Small intestine (tissue), 7 donors: ENCODE data around the gene CACNG4. TPM values are rescaled to one million over a fixed set of nuclear protein-coding genes. Genes with fewer than 3 reads are reported as not detected.

ENCODE experiments used
- DNase-seq, 2 donors: peaks; one replicate each; pipeline versions ENCODE4 v3.0.0 to v3.0.0-alpha.2; 2013
- FAIRE-seq: peaks from 2 replicates; lab custom pipeline; 2012; peaks lifted over from hg19 to GRCh38; lab: Jason Lieb, UNC
- H3K27ac ChIP-seq, 3 donors: one replicate each; pipeline ENCODE4 v1.5.1; 2013; ENCODE audit warnings: low read length in 2 of 3, mild to moderate bottlenecking in 2 of 3, control low read depth in 1 of 3, inconsistent platforms in 1 of 3, low read depth in 1 of 3, moderate library complexity in 1 of 3
- H3K27me3 ChIP-seq, 3 donors: one replicate each; pipeline ENCODE4 v1.6.1; 2013; ENCODE audit warnings: low read length in 3 of 3, inconsistent platforms in 1 of 3; ENCODE audit not compliant: control insufficient read depth in 3 of 3, insufficient read depth in 3 of 3
- H3K36me3 ChIP-seq, 3 donors: one replicate each; pipeline ENCODE4 v1.6.1; 2013; ENCODE audit warnings: low read length in 3 of 3, inconsistent platforms in 1 of 3, low read depth in 1 of 3, mild to moderate bottlenecking in 1 of 3, moderate library complexity in 1 of 3; ENCODE audit not compliant: control insufficient read depth in 3 of 3, insufficient read depth in 2 of 3
- H3K4me1 ChIP-seq, 3 donors: one replicate each; pipeline ENCODE4 v1.6.1; 2013; ENCODE audit warnings: low read length in 2 of 3, inconsistent platforms in 1 of 3, low read depth in 1 of 3, mild to moderate bottlenecking in 1 of 3, moderate library complexity in 1 of 3; ENCODE audit not compliant: control insufficient read depth in 3 of 3, insufficient read depth in 2 of 3
- H3K4me3 ChIP-seq, 3 donors: one replicate each; pipeline ENCODE4 v1.5.1; 2013; ENCODE audit warnings: low read length in 3 of 3, control low read depth in 1 of 3, inconsistent platforms in 1 of 3, low read depth in 1 of 3, mild to moderate bottlenecking in 1 of 3, moderate library complexity in 1 of 3
- H3K9me3 ChIP-seq, 2 donors: one replicate each; pipeline ENCODE4 v1.6.1; 2013; ENCODE audit warnings: low read depth in 1 of 2, low read length in 1 of 2; ENCODE audit not compliant: control insufficient read depth in 2 of 2, insufficient read depth in 1 of 2
- WGBS, 3 donors: extraction: QIAGEN DNeasy Blood & Tissue Kit; methylation state at CpG; one replicate each; pipeline ENCODE4 v1.1.7; 2013; 5-methylcytosine and 5-hydroxymethylcytosine counted together
- polyA plus RNA-seq, 4 donors: library from polyadenylated mRNA; stranded (reverse) in 3 of 4; unstranded in 1 of 4; fragments of 200-250 nt in 3 of 4; fragments of 120-200 nt in 1 of 4; gene quantifications; one replicate each; pipeline versions ENCODE4 v1.2.1 to v1.2.3, GENCODE V29; 2013
- donor health status: healthy with polysubstance abuse.
- donor health status: control.
- donor health status: control.
- donor health status: Bipolar disorder and iron deficiency.
- donor health status: healthy.

The CACNG4 gene
- polyA plus RNA-seq, 4 donors = 0.27 to 0.64 (median 0.51) TPM; not detected in 1

DNA sequence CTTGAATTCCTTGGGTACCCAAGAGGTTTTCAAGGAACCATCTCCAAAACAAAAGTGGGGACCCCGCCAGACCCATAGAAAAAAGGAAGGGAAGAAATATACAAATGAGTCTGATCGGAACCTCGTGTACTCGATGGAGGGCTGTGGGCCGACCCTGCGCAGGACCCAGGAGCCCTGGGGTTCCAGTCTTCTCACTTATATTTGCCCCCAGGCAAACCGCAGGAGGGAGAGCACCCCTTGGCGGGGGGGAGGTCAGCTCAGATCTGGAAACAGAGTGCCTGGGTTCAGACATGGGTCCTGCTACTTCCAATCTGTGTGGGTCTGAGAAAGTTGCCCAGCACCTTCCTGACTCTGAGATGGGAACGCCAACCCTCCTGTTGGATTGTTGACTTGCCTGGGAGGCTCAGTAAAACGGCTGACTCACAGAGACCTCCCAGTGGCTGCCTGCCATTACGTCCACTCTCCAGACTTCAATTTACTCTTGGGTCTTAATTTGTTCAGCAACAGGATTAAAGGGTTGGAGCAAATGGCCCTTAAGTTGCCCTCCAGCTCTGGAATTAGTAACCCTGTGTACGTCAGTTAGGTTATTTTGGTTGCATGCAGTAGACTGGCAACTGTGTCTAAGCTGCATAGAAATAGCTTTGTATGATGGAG is 24.9 kb upstream of the CACNG4 start:
- Histone ChIP-seq H3K4me3 (no peak overlapping the region), H3K9me3 (peaks cover 0 to 11% of the 10 kb centered on the region in 2 donors), H3K4me1 (no peaks in the 10 kb centered on the region), H3K27me3 (peaks cover 0 to 18% (median 3%) of the 10 kb centered on the region in 3 donors), H3K36me3 (no peaks in the 10 kb centered on the region), H3K27ac (no peak overlapping the region)
- DNase-seq = no peak
- FAIRE-seq = no peak
- WGBS, 3 donors = 79 to 87% (median 83%) methylated on average over 12 of the region's 12 CpGs

DNA sequence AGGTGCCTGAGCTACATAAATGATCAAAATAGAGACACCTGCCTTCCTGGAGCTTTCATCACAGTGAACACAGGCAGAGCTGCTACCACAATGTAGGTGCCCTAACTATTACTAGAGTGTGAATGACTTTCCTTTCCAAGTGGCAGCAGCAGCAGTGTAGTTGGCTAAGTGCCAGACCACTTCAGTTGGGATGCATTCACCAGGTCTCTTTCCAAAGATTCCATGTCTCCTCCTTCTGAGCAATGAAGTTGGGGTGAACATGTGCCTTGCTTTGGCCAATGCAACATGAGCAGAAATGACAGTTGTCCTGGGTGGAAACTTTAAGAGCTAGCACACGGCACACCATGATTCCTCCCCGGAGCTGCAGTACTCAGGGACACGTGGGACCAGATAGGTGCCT is 23.3 kb upstream of the CACNG4 start:
- H3K27ac ChIP-seq = no peak overlapping the region
- WGBS, 3 donors = 82 to 92% (median 85%) methylated on average over 3 of the region's 3 CpGs
- no peaks in the 10 kb centered on the region for H3K4me1 ChIP-seq
- no peak for FAIRE-seq
- no peak overlapping the region for H3K4me3 ChIP-seq
- H3K9me3 ChIP-seq = peaks cover 0 to 11% of the 10 kb centered on the region in 2 donors
- no peaks in the 10 kb centered on the region for H3K36me3 ChIP-seq
- DNase-seq = no peak
- H3K27me3 ChIP-seq = peaks cover 0 to 23% (median 7%) of the 10 kb centered on the region in 3 donors

DNA sequence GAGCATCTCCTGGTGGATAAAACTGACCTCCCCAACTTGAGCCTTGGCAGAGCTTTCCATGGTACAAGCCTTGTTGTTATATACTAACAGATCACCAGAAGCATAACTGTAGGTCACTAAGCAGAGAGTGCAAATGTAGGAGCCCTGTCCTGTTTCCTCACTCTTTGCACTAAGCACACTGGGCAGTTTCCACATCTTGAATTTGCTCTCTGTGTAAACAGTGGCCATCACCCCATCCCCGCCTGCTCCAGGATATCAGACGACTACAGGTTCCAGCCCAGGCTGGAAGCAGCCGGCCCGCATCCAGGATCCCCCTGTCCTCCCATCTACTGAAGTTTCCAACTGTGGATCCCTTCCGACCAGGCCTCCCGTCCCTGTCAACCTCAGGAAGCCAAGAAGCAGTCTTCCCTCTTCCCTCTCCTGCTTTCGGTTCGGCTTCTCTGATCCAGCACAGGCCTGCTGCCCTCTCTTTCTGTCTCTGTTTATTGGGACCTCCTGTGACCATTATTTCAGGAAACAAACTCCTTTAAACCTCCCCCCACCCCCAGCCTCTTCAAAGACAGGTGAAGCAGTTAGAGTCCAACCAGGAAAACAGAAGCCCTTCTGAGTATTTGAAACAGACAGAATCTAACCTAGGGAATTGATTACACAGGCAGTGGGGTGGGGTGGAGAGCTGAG is 22.6 kb upstream of the CACNG4 start:
- DNase-seq (no peak), FAIRE-seq (no peak)
- Histone ChIP-seq H3K27me3 (peaks cover 0 to 23% (median 7%) of the 10 kb centered on the region in 3 donors), H3K36me3 (no peaks in the 10 kb centered on the region), H3K27ac (no peak overlapping the region), H3K4me3 (no peak overlapping the region), H3K9me3 (peaks cover 0 to 11% of the 10 kb centered on the region in 2 donors), H3K4me1 (no peaks in the 10 kb centered on the region)
- WGBS, 3 donors = 76 to 89% (median 77%) methylated on average over 8 of the region's 8 CpGs

DNA sequence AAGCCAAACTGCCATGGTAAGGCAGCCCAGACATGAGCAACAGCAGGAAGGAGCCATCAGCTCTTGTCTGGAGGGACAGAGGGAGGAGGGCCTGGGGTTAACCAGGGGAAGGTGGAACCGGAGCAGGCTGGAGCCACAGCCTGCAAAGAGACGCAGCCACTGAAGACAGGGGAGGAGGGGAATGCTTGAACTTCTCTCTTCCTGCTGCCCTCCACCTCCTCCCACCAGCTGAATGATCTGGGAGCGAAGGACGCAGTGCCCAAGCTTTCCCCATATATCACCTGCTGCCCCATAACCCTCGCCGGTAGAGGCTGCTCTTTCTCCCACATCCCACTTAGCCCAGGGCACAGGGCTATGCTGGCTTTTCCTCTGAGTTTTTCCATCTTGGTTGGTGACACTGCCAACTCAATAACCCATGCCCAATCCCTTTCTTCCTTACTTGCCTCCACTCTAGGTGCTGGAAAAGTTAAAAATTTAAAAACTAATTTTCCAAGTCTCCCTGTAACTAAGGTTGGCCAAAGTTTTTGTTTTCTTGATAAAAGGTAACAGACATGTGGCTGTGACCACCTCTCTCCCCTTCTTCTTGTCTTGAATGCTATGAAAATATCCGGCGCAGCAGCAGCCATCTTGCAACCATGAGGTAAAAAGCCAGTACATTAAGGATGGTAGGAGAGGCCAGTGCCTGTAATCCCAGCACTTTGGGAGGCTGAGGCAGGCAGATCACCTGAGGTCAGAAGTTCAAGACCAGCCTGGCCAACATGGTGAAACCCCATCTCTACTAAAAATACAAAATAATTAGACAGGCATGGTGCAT is 21.8 kb upstream of the CACNG4 start:
- no peak for DNase-seq
- Histone ChIP-seq H3K36me3 (no peaks in the 10 kb centered on the region), H3K9me3 (peaks cover 0 to 4% of the 10 kb centered on the region in 2 donors), H3K4me3 (no peak overlapping the region), H3K27ac (no peak overlapping the region), H3K27me3 (peaks cover 0 to 18% (median 4%) of the 10 kb centered on the region in 3 donors), H3K4me1 (no peaks in the 10 kb centered on the region)
- WGBS, 3 donors = 68 to 89% (median 79%) methylated on average over 6 to 8 of the region's 8 CpGs
- no peak for FAIRE-seq

DNA sequence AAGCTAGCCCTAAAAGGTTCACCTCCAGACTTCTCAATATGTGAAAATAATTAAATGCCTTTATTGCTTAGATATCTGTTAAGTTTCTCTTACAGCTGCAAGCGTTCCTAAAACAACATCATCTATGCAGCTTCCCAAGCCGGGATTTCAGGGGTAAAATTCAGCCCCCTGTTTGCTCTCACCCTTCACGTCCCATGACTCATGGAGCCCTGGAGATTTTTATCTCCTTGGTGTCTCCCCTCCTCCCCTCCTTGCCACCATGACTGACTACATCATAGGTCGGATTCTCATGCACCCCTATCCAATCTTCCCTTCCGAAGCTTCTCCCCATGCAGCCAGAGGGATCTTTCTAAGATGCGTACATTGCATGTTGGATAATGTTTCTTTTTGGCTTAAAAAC is 21.0 kb upstream of the CACNG4 start:
- DNase-seq (no peak), FAIRE-seq (no peak)
- no peak overlapping the region for H3K4me3 ChIP-seq
- H3K4me1 ChIP-seq = no peaks in the 10 kb centered on the region
- peaks cover 0 to 15% (median 4%) of the 10 kb centered on the region in 3 donors for H3K27me3 ChIP-seq
- H3K27ac ChIP-seq = no peak overlapping the region
- H3K36me3 ChIP-seq = no peaks in the 10 kb centered on the region
- peaks cover 0 to under 1% of the 10 kb centered on the region in 2 donors for H3K9me3 ChIP-seq
- 71 to 79% (median 75%) methylated on average over 6 of the region's 6 CpGs for WGBS, 3 donors

DNA sequence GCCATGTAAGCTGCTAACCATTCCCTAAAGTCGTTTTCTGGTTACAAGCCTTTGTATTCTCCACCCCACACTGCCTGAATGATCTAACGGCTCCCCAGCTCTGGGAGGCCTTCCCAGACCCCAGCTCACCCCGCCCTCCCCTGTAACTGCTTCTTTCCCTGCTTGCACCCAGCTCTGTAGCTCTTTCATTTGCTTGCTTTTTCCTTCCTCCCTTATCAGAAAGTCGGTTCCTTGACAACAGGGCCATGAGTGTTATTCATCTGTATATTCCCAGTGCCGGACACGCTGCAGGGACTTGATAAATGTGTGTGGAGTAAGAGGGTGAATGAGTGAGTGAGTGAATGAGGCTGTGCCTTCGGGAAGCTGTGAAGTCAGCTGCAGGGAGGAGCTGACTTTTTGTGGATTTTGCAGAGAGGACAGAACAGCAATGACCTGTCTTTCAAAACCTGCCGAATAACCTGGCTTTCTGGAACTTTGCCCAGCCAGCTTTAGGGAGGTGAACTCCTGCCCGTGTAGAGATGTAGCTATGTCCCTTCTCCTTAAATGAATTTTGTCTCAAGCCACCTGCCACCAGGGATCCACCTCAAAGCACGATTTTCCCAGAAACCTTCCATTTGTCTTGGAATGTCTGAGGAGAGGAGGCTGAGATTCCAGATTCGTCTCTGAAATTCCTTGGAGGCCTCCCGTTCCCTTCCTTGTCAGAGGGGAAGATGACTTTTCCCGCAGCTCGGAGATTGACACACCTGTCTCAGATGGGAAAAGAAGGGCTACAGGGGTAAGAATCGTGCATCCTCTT is 20.0 kb upstream of the CACNG4 start:
- WGBS, 3 donors = 8 to 27% (median 19%) methylated on average over 15 of the region's 15 CpGs
- H3K27ac ChIP-seq = no peak overlapping the region
- H3K9me3 ChIP-seq = no peaks in the 10 kb centered on the region
- H3K27me3 ChIP-seq = peaks cover 0 to 14% (median 4%) of the 10 kb centered on the region in 3 donors
- H3K36me3 ChIP-seq = no peaks in the 10 kb centered on the region
- H3K4me1 ChIP-seq = no peaks in the 10 kb centered on the region
- H3K4me3 ChIP-seq = no peak overlapping the region
- DNase-seq = peak in 1 of 2 donors; percentile 7
- FAIRE-seq = no peak

DNA sequence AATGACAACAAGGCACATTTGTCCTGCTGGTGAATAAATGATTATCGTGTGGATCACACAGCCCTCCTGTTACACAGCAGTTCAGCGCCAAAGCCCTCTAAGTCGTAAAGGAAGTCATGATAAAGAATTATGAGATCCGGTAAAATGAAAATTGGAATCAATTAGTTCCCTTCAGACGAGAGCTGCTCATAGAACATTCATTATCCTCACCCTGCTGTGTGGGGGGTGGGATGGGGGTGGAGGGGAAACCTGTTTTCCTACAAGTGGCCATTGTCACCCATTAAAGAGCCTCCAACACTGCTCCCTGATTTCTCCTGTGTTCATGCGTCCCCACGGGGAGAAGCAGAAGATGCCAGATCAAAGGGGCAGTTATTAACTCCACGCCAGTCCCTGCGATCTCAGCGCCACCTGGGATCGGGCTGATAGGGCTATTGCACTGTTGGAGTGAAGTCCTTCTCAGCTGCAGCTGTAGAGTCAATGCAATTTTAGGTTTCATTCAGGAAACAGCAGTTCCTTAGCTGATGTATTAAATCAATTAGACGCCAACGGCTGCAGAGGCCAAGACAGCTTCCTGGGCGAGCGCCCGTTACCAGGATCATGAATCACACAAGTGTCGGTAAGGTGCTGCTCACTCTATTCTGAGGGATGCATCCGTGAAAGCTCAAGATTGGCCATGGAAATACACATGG is 19.2 kb upstream of the CACNG4 start:
- DNase-seq (no peak), FAIRE-seq (no peak)
- Histone ChIP-seq H3K4me1 (no peaks in the 10 kb centered on the region), H3K9me3 (peaks cover 0 to 5% of the 10 kb centered on the region in 2 donors), H3K27ac (no peak overlapping the region), H3K36me3 (no peaks in the 10 kb centered on the region), H3K4me3 (no peak overlapping the region), H3K27me3 (peaks cover 0 to 14% (median 4%) of the 10 kb centered on the region in 3 donors)
- WGBS, 3 donors = 17 to 37% (median 25%) methylated on average over 18 of the region's 18 CpGs
